Trophoblast cell (in vitro differentiated cells and primary cell): ENCODE results near the gene OR51A7.

Source experiments
- DNase-seq, 2 donors: peaks; one replicate each; pipeline ENCODE4 v3.0.0-alpha.2; 2016
- H2AFZ ChIP-seq: 2 replicates; pipeline ENCODE4 v1.6.1; 2013; ENCODE audit warnings: low read length, moderate library complexity, mild to moderate bottlenecking; ENCODE audit not compliant: insufficient read depth, poor library complexity
- H2AK5ac ChIP-seq: 2 replicates; pipeline ENCODE4 v1.6.1; 2013; ENCODE audit warnings: mild to moderate bottlenecking, low read length
- H2BK120ac ChIP-seq: 2 replicates; pipeline ENCODE4 v1.6.1; 2013; ENCODE audit warnings: low read length, mild to moderate bottlenecking, moderate library complexity; ENCODE audit not compliant: insufficient read depth, poor library complexity
- H2BK12ac ChIP-seq: 2 replicates; pipeline ENCODE4 v1.6.1; 2013; ENCODE audit warnings: mild to moderate bottlenecking, low read length, moderate library complexity
- H2BK5ac ChIP-seq: 2 replicates; pipeline ENCODE4 v1.6.1; 2013; ENCODE audit warnings: low read length, low read depth, moderate library complexity, mild to moderate bottlenecking; ENCODE audit not compliant: poor library complexity
- H3K14ac ChIP-seq: 2 replicates; pipeline ENCODE4 v1.6.1; 2013; ENCODE audit warnings: mild to moderate bottlenecking, low read length
- H3K18ac ChIP-seq: 2 replicates; pipeline ENCODE4 v1.6.1; 2013; ENCODE audit warnings: mild to moderate bottlenecking, low read length
- H3K23ac ChIP-seq: 2 replicates; pipeline ENCODE4 v1.6.1; 2013; ENCODE audit warnings: low read length
- H3K27ac ChIP-seq: 2 replicates; pipeline ENCODE4 v1.5.1; 2013; ENCODE audit warnings: low read depth, mild to moderate bottlenecking, inconsistent platforms, low read length, moderate library complexity
- H3K27me3 ChIP-seq: 2 replicates; pipeline ENCODE4 v1.6.1; 2013; ENCODE audit warnings: inconsistent platforms, mild to moderate bottlenecking, low read length, moderate library complexity; ENCODE audit not compliant: insufficient read depth
- H3K36me3 ChIP-seq, 2 experiments: 1 replicate in 1 of 2; 2 replicates in 1 of 2; pipeline ENCODE4 v1.6.1; 2013; ENCODE audit warnings: low read length in 2 of 2, mild to moderate bottlenecking in 2 of 2, moderate library complexity in 1 of 2; ENCODE audit not compliant: insufficient read depth in 2 of 2, control insufficient read depth in 1 of 2
- H3K4ac ChIP-seq: 2 replicates; pipeline ENCODE4 v1.6.1; 2013; ENCODE audit warnings: low read depth, mild to moderate bottlenecking, low read length, moderate library complexity
- H3K4me1 ChIP-seq, 2 experiments: 1 replicate in 1 of 2; 2 replicates in 1 of 2; pipeline ENCODE4 v1.6.1; 2013; ENCODE audit warnings: low read length in 2 of 2, mild to moderate bottlenecking in 2 of 2, moderate library complexity in 1 of 2; ENCODE audit not compliant: insufficient read depth in 2 of 2, control insufficient read depth in 1 of 2
- H3K4me2 ChIP-seq: 2 replicates; pipeline ENCODE4 v1.6.1; 2013; ENCODE audit warnings: inconsistent platforms, mild to moderate bottlenecking, low read length, moderate library complexity
- H3K4me3 ChIP-seq: 2 replicates; pipeline ENCODE4 v1.5.1; 2013; ENCODE audit warnings: mild to moderate bottlenecking, low read depth, low read length, inconsistent platforms
- H3K79me1 ChIP-seq: one replicate; pipeline ENCODE4 v1.6.1; 2013; ENCODE audit warnings: low read length
- H3K79me2 ChIP-seq: 2 replicates; pipeline ENCODE4 v1.6.1; 2013; ENCODE audit warnings: low read length, mild to moderate bottlenecking; ENCODE audit not compliant: control insufficient read depth, insufficient read depth, poor library complexity
- H3K9ac ChIP-seq: 2 replicates; pipeline ENCODE4 v1.6.1; 2013; ENCODE audit warnings: mild to moderate bottlenecking, low read length
- H3K9me3 ChIP-seq: 2 replicates; pipeline ENCODE4 v1.6.1; 2013; ENCODE audit warnings: low read depth, mild to moderate bottlenecking, control low read depth, inconsistent platforms, low read length; ENCODE audit not compliant: insufficient read depth
- H4K12ac ChIP-seq: 2 replicates; pipeline ENCODE4 v1.6.1; 2013; ENCODE audit warnings: low read depth, mild to moderate bottlenecking, low read length, moderate library complexity
- H4K8ac ChIP-seq: 2 replicates; pipeline ENCODE4 v1.6.1; 2013; ENCODE audit warnings: low read depth, mild to moderate bottlenecking, low read length, moderate library complexity
- H4K91ac ChIP-seq: one replicate; pipeline ENCODE4 v1.6.1; 2013; ENCODE audit warnings: low read depth, mild to moderate bottlenecking, low read length, moderate library complexity
- WGBS: extraction: QIAGEN DNeasy Blood & Tissue Kit; methylation state at CpG from one replicate; pipeline ENCODE4 v1.1.7; 2013; ENCODE audit warnings: missing lambda C conversion rate; ENCODE audit not compliant: insufficient read length, insufficient coverage; ENCODE audit errors: extremely low coverage; 5-methylcytosine and 5-hydroxymethylcytosine counted together

OR51A7 gene

GRCh38 chr11:4865855-4866254 is 37.7 kb upstream of the OR51A7 start:
- Histone ChIP-seq H3K4me1 (no peaks in the 10 kb centered on the region), H3K4me3 (no peak overlapping the region), H2BK12ac (no peak overlapping the region), H3K4ac (no peak overlapping the region), H2AFZ (no peak overlapping the region), H2AK5ac (no peak overlapping the region), H3K36me3 (no peaks in the 10 kb centered on the region), H3K9ac (no peak overlapping the region), H3K23ac (no peak overlapping the region), H4K12ac (no peak overlapping the region), H3K9me3 (no peaks in the 10 kb centered on the region), H3K27ac (no peak overlapping the region), H4K91ac (no peak overlapping the region), H2BK120ac (no peak overlapping the region), H2BK5ac (no peak overlapping the region), H4K8ac (no peak overlapping the region), H3K79me1 (no peaks in the 10 kb centered on the region), H3K27me3 (no peaks in the 10 kb centered on the region), H3K18ac (no peak overlapping the region), H3K79me2 (no peaks in the 10 kb centered on the region), H3K4me2 (no peak overlapping the region), H3K14ac (no peak overlapping the region)
- WGBS: no CpG with 5 or more reads among the region's 1 CpG
- DNase-seq: no peak

- H3K27ac ChIP-seq: no peak overlapping the region
- no peak overlapping the region for H2BK120ac ChIP-seq
- no peak overlapping the region for H4K12ac ChIP-seq
- no peak overlapping the region for H3K18ac ChIP-seq
- H4K91ac ChIP-seq: no peak overlapping the region
- DNase-seq: no peak
- H3K79me2 ChIP-seq: no peaks in the 10 kb centered on the region
- H3K4me3 ChIP-seq: no peak overlapping the region
- no peak overlapping the region for H3K23ac ChIP-seq
- H3K27me3 ChIP-seq: no peaks in the 10 kb centered on the region
- H3K4ac ChIP-seq: no peak overlapping the region
- H3K79me1 ChIP-seq: no peaks in the 10 kb centered on the region
- H2AK5ac ChIP-seq: no peak overlapping the region
- no peak overlapping the region for H3K14ac ChIP-seq
- H2BK12ac ChIP-seq: no peak overlapping the region
- no CpG with 5 or more reads among the region's 4 CpGs for WGBS
- no peak overlapping the region for H3K4me2 ChIP-seq
- H3K9ac ChIP-seq: no peak overlapping the region
- H3K9me3 ChIP-seq: no peaks in the 10 kb centered on the region
- H2BK5ac ChIP-seq: no peak overlapping the region
- H3K36me3 ChIP-seq: no peaks in the 10 kb centered on the region
- no peak overlapping the region for H2AFZ ChIP-seq
- H3K4me1 ChIP-seq: peaks cover 0 to 3% of the 10 kb centered on the region in 2 experiments
- H4K8ac ChIP-seq: no peak overlapping the region
Observed at GRCh38 chr11:4881188-4881587, 22.4 kb upstream of the OR51A7 start.

DNA sequence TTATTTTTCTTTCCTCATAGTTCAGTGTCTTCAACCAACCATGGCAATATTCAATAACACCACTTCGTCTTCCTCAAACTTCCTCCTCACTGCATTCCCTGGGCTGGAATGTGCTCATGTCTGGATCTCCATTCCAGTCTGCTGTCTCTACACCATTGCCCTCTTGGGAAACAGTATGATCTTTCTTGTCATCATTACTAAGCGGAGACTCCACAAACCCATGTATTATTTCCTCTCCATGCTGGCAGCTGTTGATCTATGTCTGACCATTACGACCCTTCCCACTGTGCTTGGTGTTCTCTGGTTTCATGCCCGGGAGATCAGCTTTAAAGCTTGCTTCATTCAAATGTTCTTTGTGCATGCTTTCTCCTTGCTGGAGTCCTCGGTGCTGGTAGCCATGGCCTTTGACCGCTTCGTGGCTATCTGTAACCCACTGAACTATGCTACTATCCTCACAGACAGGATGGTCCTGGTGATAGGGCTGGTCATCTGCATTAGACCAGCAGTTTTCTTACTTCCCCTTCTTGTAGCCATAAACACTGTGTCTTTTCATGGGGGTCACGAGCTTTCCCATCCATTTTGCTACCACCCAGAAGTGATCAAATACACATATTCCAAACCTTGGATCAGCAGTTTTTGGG is 21.6 kb upstream of the OR51A7 start, which contains the start of gene OR51T1:
TSS of gene OR51T1 (plus strand) at position 41 of the 641 bp plus-strand sequence. CDS start at position 41, 0 bp downstream.
- H4K12ac ChIP-seq: no peak within 1 kb of the TSS
- no peak within 1 kb of the TSS for H4K91ac ChIP-seq
- no peak within 1 kb of the TSS for H2AK5ac ChIP-seq
- no peak within 1 kb of the TSS for H3K4me3 ChIP-seq
- H3K23ac ChIP-seq: no peak within 1 kb of the TSS
- H4K8ac ChIP-seq: no peak within 1 kb of the TSS
- no peaks in the 10 kb centered on the region for H3K9me3 ChIP-seq
- no CpG with 5 or more reads among the region's 8 CpGs for WGBS
- H3K4ac ChIP-seq: no peak within 1 kb of the TSS
- H3K4me2 ChIP-seq: no peak within 1 kb of the TSS
- H3K14ac ChIP-seq: no peak within 1 kb of the TSS
- no peaks in the 10 kb centered on the region for H3K27me3 ChIP-seq
- no peak within 1 kb of the TSS for H2AFZ ChIP-seq
- no peak within 1 kb of the TSS for H3K18ac ChIP-seq
- H3K36me3 ChIP-seq: no peaks in the 10 kb centered on the region
- H3K9ac ChIP-seq: no peak within 1 kb of the TSS
- H2BK120ac ChIP-seq: no peak within 1 kb of the TSS
- H3K27ac ChIP-seq: no peak within 1 kb of the TSS
- no peaks in the 10 kb centered on the region for H3K79me2 ChIP-seq
- H3K4me1 ChIP-seq: peaks cover 0 to 3% of the 10 kb centered on the region in 2 experiments
- H2BK5ac ChIP-seq: no peak within 1 kb of the TSS
- no peaks in the 10 kb centered on the region for H3K79me1 ChIP-seq
- no peak within 1 kb of the TSS for H2BK12ac ChIP-seq
- no peak for DNase-seq

GRCh38 chr11:4882543-4882942 is 21.0 kb upstream of the OR51A7 start:
- H3K14ac ChIP-seq: no peak overlapping the region
- WGBS: no CpG with 5 or more reads among the region's 5 CpGs
- no peak overlapping the region for H2AK5ac ChIP-seq
- H2BK5ac ChIP-seq: no peak overlapping the region
- H3K9me3 ChIP-seq: no peaks in the 10 kb centered on the region
- H3K9ac ChIP-seq: no peak overlapping the region
- DNase-seq: no peak
- no peak overlapping the region for H2AFZ ChIP-seq
- no peak overlapping the region for H2BK12ac ChIP-seq
- no peak overlapping the region for H2BK120ac ChIP-seq
- no peak overlapping the region for H3K4me3 ChIP-seq
- H3K79me1 ChIP-seq: no peaks in the 10 kb centered on the region
- H3K4me2 ChIP-seq: no peak overlapping the region
- H3K27ac ChIP-seq: no peak overlapping the region
- H4K8ac ChIP-seq: no peak overlapping the region
- H3K27me3 ChIP-seq: no peaks in the 10 kb centered on the region
- no peaks in the 10 kb centered on the region for H3K79me2 ChIP-seq
- H4K91ac ChIP-seq: no peak overlapping the region
- H3K4ac ChIP-seq: no peak overlapping the region
- H3K36me3 ChIP-seq: no peaks in the 10 kb centered on the region
- H3K18ac ChIP-seq: no peak overlapping the region
- H3K4me1 ChIP-seq: peaks cover 0 to 3% of the 10 kb centered on the region in 2 experiments
- H4K12ac ChIP-seq: no peak overlapping the region
- no peak overlapping the region for H3K23ac ChIP-seq
